NOMO-1 treated with DMSO at 0.1 percent for 48 hours (cell line): ENCODE measurements around the gene PHACTR1.
"Not testable (repeated sequence)": the region's sequence is repeated elsewhere in the genome, so short reads cannot be mapped to it uniquely, and the experiment has no call there.

Experiments used
- DNase-seq: peaks from one replicate; lab custom pipeline; 2025; ENCODE audit not compliant: unreplicated experiment; lab: John Stamatoyannopoulos, UW

Gene PHACTR1

DNA sequence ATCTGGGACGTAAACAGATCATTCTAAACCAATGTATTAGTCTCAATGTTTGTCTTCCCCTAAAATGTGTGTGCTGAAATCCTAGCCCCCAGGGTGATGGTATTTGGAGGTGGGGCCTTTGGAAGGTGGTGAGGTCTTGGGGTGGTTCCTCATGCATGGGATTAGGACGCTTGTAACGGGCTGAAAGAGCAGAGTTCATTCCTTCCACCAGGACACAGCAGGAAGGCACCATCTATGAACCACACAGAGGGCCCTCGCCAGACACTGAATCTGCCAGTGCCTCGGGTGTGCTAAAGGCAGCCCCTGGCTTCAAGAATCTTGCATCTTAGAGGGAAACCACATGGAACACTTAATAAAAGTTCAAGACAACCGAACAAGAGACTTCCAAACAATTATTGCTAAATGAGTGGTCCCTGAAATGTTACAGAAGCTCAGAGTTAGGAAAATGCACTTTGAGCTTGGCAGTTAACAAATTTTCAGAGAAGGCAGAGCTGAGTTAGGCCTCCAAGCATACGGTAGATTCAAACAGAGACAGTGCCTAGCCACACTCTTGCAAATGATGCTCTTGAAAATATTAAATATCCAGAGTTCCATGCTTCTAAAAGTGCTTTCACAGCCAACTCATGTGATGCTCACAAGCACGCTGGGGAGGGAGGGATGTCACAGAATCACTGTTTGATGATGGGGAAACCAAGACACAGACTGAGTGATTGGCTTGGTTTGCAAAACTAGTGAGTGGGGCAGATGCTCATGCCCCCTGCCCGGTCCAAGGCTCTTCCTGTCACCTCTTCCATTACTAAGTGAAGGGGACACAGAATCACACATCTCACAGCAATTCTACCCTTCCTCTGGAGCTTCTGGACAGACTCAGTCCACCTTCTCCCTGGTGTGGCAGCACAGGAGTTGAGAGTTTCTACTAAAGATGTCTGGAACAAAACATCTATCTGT is 584.4 kb downstream of the PHACTR1 start:
- DNase-seq, result no peak

DNA sequence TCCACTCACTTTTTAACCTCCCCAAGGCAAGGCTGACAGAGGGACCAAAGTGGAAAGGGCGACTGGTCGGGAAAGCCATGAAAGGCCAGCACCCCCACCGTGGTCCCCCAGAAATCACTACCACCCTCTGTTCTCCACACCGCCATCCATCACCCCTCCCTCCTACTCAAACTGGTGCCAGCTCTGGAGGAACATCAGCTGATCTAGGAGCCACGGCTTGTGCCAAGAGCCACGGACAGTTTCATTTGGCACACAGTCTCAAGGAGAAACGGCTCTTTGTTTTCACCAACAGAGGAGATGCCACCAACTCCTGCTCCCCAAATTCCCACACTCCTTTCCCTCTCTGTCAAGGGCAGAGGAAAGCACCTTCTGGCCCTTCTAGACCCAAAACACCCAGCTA is 585.7 kb downstream of the PHACTR1 start:
- no peak for DNase-seq

DNA sequence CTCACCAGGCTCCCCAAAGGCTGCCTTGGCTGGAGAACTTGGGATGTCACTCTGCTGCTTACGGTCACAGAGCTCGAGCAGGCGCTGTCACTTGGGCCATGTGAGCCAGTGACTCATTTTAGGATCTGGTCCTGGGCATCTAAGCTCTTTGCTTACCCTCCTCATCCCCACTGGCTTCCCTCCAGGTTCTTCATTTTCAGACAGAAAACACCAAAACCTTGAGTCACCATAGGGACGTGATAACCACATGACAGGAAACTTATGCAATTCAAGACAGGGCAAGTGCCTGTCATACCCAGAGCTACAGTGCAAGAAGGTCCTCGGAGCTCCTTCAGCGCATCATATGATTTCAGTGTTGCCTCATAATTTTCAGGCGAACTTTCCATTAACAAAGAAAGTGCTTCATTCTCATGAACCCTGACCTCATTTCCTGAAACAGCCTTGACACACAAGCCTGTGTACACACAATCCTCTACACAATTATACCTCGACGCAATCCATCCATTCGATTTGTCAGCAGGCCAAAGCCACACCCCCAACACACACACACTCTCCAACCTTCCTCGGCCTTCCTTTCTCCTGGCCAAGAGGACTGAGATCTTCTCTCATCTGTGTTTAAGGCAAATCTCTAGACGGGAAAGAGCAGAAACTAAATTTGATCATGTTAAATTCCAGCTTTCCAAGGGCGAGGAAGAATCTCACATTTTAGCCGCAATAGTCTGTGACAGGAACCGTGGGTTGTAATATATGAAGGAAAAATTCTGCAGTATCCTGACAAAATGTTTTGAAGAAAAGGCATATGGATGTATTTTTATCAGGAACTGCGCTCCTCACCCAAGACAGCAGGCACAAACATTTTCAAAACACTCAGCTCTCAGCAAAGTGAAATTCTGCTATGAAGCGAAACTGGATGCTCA is 586.4 kb downstream of the PHACTR1 start:
- DNase-seq, result peak; percentile 98

DNA sequence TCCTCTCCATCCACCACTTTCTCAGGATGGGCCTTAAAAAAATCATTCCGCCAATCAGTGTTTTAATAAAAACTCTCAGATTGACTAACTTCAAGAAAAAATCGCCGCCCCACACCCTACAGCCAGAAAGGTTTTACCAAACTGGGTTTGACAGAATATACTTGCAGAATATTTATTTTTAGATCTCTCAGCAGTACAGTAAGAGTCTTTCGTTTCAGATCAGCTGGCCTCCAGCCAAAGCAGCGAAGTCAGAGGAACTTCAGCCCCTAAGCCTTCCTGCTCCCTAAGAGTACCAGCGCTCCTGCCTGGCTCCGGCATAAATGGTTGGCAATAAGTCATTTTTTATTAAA is 587.1 kb downstream of the PHACTR1 start:
- DNase-seq, result peak; percentile 0

DNA sequence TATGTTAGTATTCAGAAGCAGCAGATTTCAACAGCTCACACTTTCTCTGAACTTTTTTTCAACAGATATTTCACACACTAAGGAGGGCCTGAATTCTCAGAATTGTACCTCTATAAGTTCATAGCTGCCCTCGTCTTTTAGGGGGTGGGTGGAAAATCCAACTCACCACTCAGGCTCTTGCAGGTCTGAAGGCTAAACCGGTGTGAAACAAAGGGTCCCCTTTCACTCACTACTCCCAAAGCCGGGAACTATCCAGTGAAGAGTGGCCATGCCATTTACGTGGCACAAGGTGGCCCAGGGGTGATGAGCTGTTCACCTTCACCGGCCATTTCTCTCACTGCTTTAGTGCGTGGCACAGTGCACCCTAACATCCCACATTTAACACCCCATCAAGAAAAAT is 587.5 kb downstream of the PHACTR1 start:
- no peak for DNase-seq

DNA sequence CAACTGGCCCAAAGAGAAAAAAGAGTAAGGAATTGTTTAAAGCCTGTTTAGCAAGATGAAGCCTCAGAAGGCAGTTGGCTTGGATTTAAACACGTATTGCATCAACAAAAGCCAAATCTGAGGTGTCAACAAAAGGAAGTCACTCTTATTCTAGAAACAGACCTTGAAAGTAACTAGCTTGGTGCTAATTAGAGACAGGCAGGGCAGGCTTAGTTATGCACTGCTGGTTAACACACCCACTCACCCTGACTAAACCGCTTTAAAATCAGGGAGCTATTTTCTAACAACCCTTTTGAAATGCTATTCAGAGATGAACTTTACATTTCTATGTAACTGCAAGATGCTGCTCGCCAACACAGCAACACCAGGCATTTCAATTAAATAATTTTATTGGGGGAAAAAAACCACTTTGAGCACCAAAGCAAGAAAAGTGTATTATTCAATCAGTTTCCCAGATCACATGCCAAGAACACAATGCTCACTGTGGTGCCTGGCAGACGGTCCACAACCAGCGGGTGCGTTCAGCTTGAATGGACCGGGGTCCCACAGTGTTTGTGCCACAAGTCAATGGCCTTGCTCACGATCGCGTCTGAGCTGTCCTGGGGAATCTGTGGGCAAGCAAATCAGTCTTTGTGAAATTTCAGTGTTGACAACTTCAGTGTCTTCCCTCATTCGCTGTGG is 588.2 kb downstream of the PHACTR1 start:
- no peak for DNase-seq

DNA sequence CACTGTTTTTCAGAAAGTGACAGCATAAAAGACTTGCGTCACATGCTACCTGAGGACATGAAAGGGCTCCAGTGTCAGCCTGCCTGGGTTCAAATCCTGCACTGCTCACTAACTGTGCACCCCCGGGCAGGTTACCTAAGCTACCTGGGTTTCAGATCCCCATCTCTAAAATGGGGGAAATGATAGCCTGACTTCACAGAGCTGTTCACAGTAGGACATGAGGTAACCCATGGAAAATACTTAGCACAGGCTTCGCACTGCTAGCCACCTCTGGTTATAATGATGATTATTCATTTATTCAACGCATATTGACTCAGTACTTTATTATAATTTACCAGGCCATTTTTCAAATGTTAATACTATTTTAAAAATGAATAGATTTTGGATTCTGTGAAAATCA is 588.7 kb downstream of the PHACTR1 start:
- DNase-seq, result no peak

DNA sequence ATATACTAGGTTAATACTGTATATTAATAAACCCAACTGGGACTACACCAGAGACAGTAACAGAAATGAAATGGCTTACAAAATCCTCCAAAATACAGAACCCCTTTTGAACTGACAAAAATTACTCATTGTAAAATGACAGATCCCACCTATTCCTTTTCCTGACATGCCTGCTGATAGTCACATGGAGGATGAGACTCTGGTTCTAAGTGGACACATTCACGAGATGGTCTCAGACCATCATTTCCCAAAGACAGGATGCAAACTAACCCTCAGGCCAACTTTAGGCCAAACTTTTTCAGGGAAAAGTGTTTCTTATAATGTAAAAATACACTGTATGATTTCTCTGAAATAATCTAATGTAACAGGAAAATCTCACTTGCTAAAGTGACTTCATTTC is 589.2 kb downstream of the PHACTR1 start:
- no peak for DNase-seq

DNA sequence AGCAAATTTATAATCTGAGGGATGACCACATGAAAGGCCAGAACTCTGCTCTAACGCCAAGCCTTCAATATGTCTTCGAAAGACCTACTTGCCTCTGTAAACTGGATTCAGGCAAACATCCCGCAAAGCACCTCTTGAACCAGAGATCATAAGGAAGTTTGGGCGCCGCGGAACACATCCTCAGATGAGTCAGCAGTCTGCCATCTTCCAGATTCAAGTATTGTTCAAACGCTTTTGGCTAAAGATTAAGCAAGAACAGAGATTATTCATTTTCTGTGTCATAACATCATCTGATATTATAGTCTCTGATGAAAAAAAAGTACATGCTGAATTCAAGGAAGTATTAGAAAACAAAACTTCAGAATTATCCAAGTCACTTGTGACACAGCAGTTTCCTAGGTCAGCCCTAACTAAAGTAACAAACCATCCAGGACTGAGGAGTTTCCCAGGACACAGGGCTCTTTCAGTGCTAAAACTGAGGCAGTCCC is 591.0 kb downstream of the PHACTR1 start:
- DNase-seq, result peak; percentile 63

DNA sequence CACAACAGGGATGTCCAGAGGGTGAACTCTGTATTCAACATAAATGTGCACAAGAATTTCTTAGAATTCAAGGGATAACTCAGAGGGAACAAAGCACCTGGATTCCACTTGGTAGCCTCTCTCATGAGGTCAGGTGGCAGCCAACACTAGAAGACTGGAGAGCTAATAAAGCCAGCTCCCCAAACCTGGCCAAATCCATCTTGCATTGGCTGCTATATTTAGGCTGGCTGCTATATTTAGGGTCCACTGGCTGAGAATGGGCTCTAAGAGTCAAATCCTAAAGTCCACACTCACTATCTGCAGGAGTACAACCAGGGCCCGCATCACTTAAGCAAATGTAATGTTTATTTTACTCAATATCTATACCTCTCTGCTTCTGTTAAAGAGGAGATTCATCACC is 591.8 kb downstream of the PHACTR1 start:
- DNase-seq, result no peak

DNA sequence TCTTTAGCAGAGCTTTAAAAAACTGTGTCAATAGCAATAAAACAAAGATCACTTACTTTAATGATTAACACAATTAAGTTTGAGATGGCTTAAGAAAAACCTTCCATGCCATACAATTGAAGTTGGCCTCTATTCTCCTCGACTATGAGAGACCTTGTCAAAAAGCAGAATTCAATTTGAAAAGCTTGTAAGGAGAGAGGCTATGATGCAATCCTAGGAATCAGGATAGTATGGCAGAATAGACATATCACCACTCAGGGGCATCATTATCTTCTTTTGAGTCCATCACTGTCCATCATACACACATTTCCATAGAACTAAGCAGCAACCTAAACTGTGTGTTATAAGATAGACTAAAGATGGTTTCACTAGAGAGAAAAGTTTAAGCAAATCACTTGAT is 594.6 kb downstream of the PHACTR1 start:
- DNase-seq, result no peak

DNA sequence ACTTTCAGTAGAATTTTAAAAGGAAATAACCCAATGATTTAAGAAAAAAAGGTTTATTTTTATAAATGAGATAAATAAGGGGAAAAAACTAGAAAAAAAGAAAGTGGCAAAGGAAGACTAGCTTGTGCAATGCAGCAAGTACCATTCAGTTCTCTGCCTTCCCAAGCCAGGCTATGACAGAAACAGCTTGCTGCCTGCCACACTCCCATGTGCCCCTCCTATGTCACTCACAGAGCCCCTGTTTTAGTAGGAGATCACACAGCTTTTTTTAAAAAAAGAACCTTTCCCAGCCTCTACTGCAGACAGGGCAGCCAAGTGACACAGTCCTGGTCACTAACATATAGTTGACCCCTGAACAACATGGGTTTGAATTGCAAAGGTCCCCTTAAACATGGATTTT is 598.2 kb downstream of the PHACTR1 start:
- DNase-seq, result no peak

DNA sequence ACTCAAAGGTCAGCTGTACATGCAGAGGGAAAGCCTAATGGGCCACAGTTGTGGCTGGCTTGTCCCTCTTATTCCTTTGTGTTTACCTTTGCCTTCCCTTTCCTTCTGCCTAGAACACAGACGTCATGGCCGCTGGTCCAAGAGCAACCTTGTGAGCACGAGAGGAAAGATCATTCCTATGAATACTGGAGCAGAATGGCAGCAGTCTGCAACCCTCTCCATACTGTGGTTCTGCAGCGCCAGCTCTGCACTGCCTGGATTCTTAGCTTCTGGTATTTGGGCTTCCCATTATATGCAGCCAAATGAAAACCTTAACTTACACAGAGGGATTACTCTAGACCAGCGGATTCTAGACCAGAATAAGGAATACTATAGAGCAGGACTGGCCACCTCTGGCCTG is 599.3 kb downstream of the PHACTR1 start:
- no peak for DNase-seq

DNA sequence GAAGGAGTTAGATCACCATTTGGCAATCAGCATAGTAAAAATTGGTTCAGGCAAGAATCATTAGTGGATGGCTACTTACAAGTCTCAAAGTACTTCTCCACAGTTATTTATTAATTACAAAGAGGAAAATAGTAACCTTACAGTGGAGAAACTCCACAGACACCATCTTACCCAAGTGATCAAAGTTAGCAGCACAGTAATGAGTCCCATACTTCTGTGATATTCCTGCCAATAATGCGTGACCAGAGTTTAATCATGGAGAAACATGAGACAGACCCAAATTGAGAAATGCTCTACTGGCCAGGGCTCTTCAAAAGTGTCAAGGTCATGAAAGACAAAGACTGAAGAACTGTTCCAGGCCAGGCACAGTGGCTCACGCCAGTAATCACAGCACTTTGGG is 602.3 kb downstream of the PHACTR1 start:
- no peak for DNase-seq

DNA sequence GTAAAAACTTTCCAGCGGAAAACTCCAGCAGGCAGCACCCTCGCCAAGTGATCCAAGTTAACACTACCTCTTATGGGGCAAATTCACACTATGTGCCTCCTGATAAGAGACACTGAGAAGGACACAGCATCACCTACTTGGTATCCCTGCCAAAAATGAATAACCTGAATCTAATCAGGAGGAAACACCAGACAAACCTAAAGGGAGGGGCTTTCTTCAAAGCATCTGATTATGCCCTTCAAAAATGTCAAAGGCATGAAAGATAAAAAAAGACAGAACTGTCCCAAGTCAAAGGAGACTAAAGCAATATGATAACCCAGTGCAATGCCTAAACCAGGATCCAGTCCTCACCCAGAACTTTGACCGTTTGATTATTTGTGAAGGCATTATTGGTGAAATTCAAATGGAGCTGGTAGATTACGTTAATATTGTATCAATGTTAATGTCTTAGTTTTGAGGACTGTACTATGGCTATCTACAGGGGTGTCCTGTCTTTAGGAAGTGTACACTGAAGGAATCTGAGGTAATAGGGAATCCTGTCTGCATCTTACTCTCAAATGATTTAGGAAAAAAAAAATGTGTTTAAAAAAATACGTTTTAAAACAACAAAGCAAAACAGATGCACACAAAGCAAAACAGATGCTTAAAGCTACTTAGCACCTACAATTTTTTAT is 603.5 kb downstream of the PHACTR1 start:
- no peak for DNase-seq

DNA sequence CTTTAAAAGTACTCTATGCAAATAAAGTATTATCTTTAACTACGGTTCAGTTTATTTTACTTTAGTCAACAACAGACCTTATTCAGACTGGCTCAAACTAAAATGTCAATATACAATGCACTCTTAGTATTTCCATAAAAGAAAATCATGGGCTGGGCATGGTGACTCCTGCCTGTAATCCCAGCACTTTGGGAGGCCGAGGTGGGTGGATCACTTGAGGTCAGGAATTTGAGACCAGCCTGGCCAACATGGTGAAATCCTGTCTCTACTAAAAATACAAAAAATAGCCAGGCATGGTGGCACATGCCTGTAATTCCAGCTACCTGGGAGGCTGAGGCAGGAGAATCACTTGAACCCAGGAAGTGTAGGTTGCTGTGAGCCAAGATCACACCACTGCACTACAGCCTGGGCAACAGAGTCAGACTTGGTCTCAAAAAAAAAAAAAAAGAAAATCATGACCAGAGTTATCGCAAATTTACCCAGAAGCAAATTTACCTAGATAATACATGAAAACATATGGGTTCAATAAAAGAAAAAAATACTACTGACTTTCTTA is 609.5 kb downstream of the PHACTR1 start:
- not testable (repeated sequence) for DNase-seq

DNA sequence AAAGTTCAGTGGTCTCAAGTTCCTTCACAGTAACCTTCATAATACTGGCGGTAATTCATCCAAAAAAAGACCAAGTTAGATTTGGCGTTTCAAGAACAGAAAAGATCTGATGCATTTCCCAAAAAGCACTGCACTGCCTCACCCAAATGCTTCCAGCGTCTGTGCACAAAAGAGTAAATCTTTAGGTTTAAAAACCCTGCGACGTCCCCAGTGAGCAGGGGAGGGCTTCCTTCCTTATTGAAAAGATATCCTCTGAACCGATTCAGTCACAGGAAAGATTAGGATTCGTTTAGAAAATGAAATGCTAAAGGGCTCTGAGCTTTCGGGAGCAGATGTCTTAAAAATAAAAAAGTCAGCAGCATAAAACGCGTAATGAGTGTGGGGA is 611.1 kb downstream of the PHACTR1 start:
- DNase-seq, result peak; percentile 31

DNA sequence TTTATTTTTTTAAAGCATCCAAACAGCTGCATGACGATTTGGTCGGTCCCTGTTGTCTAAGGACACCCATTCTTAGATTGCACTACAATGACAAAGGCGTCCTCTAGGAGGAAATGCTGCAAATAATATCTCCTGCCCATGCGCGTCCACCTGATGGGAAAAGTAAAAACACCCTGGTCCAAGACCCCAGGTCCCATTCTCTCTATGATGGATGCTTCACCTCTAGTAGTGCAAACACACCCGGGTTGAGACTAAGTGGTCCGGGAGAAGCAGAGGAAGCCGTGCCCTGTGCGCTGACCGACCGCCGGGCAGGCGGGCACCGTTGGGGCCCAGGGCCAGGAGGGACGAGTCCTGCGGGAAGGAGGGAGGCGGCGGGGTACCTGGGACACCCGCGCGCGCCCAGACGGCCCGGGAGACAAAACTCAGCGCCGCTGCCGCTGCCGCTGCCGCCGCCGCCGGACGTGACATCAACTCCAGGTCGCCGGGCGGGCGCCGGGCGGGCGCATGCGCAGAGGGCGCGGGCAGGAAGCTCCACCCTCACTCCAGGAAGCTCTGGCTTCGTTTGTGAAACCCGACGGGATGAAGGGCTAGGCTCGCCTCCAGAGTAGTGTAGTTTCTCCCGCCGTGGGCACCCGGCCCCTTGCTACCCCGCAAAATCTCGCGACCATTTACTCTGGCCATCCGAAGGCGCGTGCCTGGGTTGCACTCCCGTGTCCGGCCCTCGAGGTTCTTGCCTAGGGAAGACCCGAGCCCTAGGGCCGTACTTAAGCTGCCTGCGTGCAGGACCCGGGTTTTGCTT is 611.7 kb downstream of the PHACTR1 start, which contains the start of gene TBC1D7:
TSS of gene TBC1D7 (minus strand) at position 462 of the 799 bp plus-strand sequence. CDS start 1,639 bp downstream, outside the sequence.
- DNase-seq, result peak; percentile 81

DNA sequence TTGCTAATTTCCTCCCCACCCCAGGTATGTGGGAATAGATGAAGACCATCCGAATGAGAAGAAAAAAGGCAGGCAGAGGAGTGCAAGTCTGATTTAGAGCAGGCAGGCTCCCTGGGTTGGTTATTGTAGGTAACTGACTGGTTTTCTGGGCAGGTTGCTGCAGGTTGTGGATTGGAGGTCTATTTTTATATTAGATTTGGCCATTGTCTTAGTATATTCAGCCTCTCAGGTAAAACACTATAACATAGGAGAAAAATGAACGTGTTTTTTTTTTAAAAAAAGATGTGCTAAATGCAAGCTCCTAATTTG is 612.3 kb downstream of the PHACTR1 start:
- DNase-seq, result no peak
